Urinary bladder (tissue), 4 donors: ENCODE measurements around the gene ZBTB46. TPM values are rescaled to one million over a fixed set of nuclear protein-coding genes. Genes with fewer than 3 reads are reported as not detected.

ENCODE experiments used
- DNase-seq: peaks from one replicate; pipeline ENCODE4 v3.0.0-alpha.2; 2015; ENCODE audit errors: extremely low spot score
- H3K27ac ChIP-seq: one replicate; pipeline ENCODE4 v1.5.1; 2013; ENCODE audit warnings: low read depth, mild to moderate bottlenecking, moderate library complexity
- H3K36me3 ChIP-seq: one replicate; pipeline ENCODE4 v1.6.1; 2013; ENCODE audit warnings: mild to moderate bottlenecking, moderate library complexity; ENCODE audit not compliant: insufficient read depth
- H3K4me1 ChIP-seq: one replicate; pipeline ENCODE4 v1.6.1; 2013; ENCODE audit warnings: mild to moderate bottlenecking, moderate library complexity; ENCODE audit not compliant: insufficient read depth
- H3K4me3 ChIP-seq: one replicate; pipeline ENCODE4 v1.5.1; 2013; ENCODE audit warnings: low read depth, low read length
- WGBS: extraction: QIAGEN DNeasy Blood & Tissue Kit; methylation state at CpG from one replicate; pipeline ENCODE4 v1.1.7; 2013; 5-methylcytosine and 5-hydroxymethylcytosine counted together
- polyA plus RNA-seq: library from polyadenylated mRNA; stranded (reverse); fragments of 200-250 nt; gene quantifications from one replicate; pipeline ENCODE4 v1.2.3, GENCODE V29; 2013
- total RNA-seq: library from RNA; depleted of rRNA; stranded (reverse); fragments of >200 nt; gene quantifications from one replicate; pipeline ENCODE4 v1.2.3, GENCODE V29; 2014
- donor health status: healthy with polysubstance abuse.
- donor health status: healthy.

The ZBTB46 gene
- total and polyA plus RNA-seq, 2 donors, result 6.7 to 10.6 TPM

DNA sequence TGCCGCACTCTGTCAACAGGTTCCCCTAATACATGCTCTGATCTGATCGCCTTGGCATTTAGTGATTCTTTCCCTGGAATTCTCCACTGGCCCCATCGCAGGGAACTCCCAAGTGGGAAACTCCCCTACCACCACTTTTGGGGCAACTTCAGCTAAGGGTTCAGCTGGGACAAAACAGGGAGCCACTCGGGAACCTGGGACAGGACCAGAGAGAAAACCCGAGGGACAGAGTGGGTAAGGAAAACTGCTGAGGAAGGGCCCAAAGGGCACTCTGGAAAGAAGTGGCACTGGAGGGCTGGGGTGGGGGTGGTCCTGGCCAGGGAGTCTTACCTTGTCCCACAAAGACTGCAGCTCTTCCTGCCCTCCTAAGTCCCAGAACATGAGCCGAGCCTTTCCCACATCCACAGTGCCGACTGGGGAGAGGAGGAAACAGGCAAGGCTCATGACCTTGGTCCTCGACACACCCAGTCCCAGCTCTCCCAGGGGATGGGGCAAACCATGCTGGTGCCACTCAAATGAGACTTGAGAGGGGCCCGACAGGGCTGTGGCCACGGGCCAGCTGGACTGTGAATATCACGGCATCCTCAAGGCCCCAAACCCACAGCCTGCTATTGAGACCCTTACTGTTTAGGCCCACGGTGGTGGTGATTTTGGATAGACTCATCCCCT lies 124.9 kb downstream of the ZBTB46 start:
- Histone ChIP-seq H3K36me3 (peaks cover 2% of the 10 kb centered on the region), H3K27ac (no peak overlapping the region), H3K4me1 (no peaks in the 10 kb centered on the region), H3K4me3 (no peak overlapping the region)
- DNase-seq, result no peak
- WGBS, result 85% methylated on average over 12 of the region's 12 CpGs

DNA sequence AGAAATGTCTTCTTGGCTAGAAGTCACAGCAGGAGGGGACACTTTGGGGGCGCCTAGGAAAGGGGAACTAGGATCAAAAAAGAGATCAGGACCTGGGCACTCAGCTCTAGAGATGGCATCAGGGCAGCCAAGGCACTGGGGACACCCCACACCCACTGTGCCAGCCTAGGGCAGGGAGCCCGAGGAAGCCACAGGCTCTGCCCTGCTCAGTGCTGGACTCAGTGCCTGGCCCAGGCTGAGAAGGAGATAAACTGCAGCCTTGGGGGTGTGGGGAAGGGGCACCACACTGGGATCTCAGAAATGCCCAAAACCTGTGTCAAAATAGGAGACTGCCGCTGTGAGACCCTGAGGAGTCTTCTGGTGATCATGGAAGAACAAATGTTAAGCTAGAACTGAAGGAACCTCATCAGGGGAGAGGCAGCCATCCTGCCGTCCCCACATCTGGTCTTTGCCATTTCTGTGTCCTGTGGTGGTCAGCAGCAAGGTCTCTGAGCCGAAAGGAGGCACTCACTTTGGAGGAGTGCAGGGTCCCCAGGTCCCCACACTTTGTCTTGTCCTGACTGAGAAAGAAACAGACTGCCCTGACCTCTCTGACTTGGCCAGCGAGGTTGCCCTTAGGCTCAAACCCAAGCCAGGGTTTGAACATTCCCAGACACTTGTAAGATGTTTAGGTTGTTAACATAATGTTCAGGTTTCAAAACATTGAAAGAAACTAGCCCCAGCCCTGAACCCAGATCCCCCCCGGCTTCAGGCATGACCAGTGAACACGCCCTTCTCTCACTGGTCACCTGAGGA lies 125.6 kb downstream of the ZBTB46 start:
- 92% methylated on average over 8 of the region's 8 CpGs for WGBS
- no peak for DNase-seq
- H3K36me3 ChIP-seq, result peaks cover 2% of the 10 kb centered on the region
- no peak overlapping the region for H3K4me3 ChIP-seq
- no peaks in the 10 kb centered on the region for H3K4me1 ChIP-seq
- no peak overlapping the region for H3K27ac ChIP-seq

DNA sequence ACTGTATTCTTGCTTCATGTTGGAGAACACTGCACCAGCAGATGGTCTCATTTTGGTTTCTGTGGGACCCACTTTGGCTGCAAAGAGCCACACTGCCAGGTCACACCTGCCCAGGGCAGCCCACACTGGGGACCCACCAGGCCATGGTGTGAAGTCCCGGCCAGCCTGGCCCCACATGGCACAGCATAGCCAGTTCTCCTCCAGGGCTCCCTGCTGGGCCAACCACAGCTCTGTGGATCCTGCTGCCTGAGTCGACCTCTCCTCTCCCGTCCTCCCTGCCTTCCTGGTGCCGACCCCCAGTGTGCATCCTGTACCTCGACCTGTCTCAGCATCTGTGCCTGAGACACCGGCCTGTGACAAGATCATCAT lies 126.3 kb downstream of the ZBTB46 start:
- Histone ChIP-seq H3K36me3 (peaks cover 2% of the 10 kb centered on the region), H3K27ac (no peak overlapping the region), H3K4me3 (no peak overlapping the region), H3K4me1 (no peaks in the 10 kb centered on the region)
- DNase-seq, result no peak
- WGBS, result 80% methylated on average over 6 of the region's 6 CpGs

DNA sequence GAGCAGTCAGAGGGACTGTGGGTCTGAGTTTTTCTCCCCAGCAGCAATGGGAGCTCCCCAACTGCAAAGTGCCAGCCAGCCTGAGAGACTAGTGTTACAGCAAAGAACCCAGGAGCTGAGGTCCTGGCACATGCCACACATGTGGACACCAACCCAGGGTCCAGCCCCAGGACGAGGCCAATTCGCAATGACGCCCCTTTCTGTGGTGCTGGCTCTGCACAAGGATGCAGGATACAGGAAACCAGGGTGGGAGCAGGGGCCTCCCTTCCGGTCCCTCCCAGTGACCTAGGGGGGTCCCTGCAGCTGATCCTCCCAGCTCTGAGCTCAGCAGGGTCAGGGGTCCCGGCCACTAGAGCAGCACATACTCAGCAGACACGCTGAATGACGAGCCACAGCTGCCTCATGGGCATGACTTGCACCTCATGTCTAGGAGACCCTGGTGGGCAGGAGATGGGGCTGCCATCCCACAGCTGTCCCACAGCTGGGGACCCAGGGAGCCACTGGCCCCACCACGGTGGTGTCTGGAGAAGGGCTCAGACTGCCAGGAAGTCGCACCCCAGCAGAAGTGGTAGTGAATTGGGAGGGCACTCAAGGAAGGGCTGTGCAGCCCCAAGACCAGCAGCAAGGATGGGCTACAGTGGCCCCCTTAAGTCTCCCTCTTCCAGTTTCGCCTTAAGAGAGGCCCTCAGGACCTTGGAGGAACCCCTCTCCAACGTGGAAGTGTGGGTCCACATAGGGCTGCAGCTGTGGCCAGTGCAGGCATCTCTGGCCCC lies 126.9 kb downstream of the ZBTB46 start:
- no peak overlapping the region for H3K27ac ChIP-seq
- peaks cover 2% of the 10 kb centered on the region for H3K36me3 ChIP-seq
- DNase-seq, result no peak
- WGBS, result 86% methylated on average over 11 of the region's 11 CpGs
- H3K4me1 ChIP-seq, result no peaks in the 10 kb centered on the region
- H3K4me3 ChIP-seq, result no peak overlapping the region

DNA sequence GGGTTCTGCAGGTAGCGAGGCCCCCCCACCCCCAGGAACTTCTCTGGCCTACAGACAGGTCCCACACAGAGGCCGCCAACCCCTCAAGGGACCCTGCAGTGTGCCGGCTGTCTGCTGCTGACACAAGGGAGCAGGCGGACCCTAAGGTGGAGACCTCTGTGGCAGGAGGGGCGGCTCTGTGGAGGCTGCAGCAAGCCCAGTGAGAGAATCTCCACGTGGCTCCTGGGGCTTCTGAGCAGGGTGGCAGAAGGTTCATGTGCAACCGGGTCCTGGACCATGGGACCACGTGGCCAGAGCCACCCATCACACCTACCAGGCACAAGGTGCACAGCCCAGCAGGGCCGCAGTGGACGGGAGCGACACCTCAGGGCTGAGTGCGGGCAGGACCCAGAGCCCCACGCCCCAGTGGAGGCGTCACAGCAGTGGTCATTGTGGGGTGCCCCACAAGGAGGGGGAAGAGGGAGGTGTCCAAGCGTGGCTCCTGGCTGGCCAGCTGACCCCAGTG lies 127.5 kb downstream of the ZBTB46 start:
- WGBS, result 89% methylated on average over 15 of the region's 15 CpGs
- H3K4me1 ChIP-seq, result no peaks in the 10 kb centered on the region
- DNase-seq, result no peak
- peaks cover 2% of the 10 kb centered on the region for H3K36me3 ChIP-seq
- H3K27ac ChIP-seq, result no peak overlapping the region
- no peak overlapping the region for H3K4me3 ChIP-seq

DNA sequence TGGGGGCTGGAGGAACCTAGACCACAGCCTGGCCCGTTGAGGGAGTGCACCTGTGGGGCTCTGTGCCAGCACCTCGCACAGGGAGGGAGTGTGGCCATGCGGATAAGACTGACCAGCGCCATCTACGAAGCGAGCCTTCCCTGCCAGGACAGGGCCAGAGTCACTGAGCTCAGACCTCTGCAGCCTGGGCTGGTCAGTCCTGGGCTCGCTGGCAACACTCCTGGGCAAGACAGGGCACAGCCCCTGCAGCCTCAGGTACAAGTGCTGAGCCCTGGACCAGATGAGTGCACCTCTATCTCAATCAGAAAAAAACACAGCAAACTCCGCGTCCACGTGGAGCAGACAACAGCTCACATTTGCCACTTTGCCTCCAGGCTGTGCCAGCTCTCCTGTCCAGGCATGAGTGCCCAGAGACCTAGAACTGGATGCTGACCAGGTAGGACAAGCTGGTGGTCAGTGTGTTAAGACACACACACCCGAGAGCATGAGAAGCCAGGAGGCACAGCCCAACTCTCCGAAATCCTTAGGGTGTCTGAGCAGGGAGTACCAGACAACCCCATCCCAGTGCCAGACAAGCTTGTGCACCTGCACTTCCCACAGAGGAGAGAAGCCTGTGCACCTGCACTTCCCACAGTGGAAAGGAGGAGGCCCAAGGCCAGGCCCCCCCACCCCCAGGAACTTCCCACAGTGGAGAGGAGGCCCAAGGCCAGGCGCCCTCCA lies 128.2 kb downstream of the ZBTB46 start:
- Histone ChIP-seq H3K4me3 (no peak overlapping the region), H3K4me1 (no peaks in the 10 kb centered on the region), H3K36me3 (peaks cover 2% of the 10 kb centered on the region), H3K27ac (no peak overlapping the region)
- no peak for DNase-seq
- WGBS, result 81% methylated on average over 13 of the region's 13 CpGs

DNA sequence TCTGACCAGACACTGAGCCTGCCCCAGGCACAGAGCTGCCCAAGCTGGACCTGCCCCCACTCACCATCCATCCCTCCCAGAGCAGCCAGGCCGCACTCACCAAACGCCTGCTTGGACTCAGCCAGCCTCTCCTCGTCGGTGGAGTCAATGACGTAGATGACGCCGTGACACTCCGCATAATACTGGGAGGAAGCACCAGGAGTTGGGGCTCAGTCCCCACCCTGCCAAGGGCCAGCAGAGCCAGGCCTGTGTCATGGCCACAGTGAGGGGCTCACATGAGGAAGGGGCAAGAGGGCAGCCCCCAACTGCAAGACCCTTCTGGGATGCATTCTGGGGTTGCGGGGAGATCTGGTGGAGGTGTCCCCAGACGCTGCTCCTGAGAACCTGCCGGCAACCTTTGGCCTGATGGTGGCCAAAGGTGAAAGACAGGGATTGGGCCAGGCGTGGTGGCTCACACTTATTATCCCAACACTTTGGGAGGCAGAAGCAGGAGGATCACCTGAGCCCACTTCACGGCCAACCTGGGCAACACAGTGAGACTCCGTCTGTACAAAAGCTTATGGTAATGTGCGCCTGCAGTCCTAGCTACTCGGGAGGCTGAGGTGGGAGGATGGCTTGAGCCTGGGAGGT lies 128.9 kb downstream of the ZBTB46 start:
- DNase-seq, result no peak
- H3K27ac ChIP-seq, result no peak overlapping the region
- H3K36me3 ChIP-seq, result peaks cover 2% of the 10 kb centered on the region
- H3K4me3 ChIP-seq, result no peak overlapping the region
- no peaks in the 10 kb centered on the region for H3K4me1 ChIP-seq
- WGBS, result 90% methylated on average over 16 of the region's 16 CpGs

DNA sequence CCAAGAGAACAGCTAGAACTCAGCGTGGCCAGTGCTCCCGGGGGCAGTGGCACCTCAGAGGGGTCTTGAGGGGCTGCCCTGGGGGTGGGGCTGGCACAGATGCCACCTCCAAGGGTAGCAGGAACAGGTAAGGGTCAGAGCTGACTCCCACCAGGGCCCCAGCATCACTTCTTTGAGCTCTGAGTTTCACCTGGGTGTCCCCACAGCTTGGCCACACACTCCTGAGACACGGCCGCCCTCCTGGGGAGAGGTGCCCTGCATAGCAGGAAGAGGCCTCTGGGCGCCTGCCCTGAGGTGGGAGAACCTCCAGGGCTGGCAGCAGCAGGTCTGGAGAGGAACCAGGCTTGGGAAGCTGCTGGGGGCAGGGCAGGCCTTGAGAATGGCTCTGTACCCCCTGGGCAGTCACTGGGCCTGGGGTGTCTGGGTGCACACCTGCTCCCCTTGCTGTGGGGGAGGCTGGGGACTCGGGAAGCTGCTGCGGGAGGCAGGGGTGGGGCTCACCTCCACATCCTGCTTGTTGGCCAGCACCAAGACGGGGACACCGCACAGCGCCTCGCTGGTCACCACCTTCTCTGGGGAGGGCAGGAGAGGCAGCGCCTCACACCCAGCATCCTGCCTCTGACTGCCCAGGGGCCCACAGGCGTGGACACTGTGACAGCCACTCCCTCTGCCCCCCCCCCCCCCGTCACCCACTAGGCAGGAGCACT lies 129.6 kb downstream of the ZBTB46 start:
- no peak for DNase-seq
- Histone ChIP-seq H3K27ac (no peak overlapping the region), H3K36me3 (peaks cover 2% of the 10 kb centered on the region), H3K4me1 (no peaks in the 10 kb centered on the region), H3K4me3 (no peak overlapping the region)
- 84% methylated on average over 14 of the region's 14 CpGs for WGBS

DNA sequence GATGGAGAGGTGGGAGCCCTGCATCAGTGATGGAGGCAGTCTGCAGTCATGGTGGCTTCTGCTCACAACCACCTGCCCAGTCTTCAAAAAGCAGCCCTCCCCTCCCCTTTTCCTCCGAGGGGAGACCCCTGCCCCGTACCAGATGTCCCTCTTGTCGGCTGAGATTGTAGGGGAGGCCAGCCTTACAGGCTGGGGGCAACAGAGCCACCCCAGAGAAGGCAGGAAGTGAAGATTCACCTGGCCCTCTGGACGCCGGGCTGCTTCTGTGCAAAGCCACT lies 130.1 kb downstream of the ZBTB46 start:
- 77% methylated on average over 5 of the region's 5 CpGs for WGBS
- DNase-seq, result no peak
- H3K36me3 ChIP-seq, result peaks cover 2% of the 10 kb centered on the region

DNA sequence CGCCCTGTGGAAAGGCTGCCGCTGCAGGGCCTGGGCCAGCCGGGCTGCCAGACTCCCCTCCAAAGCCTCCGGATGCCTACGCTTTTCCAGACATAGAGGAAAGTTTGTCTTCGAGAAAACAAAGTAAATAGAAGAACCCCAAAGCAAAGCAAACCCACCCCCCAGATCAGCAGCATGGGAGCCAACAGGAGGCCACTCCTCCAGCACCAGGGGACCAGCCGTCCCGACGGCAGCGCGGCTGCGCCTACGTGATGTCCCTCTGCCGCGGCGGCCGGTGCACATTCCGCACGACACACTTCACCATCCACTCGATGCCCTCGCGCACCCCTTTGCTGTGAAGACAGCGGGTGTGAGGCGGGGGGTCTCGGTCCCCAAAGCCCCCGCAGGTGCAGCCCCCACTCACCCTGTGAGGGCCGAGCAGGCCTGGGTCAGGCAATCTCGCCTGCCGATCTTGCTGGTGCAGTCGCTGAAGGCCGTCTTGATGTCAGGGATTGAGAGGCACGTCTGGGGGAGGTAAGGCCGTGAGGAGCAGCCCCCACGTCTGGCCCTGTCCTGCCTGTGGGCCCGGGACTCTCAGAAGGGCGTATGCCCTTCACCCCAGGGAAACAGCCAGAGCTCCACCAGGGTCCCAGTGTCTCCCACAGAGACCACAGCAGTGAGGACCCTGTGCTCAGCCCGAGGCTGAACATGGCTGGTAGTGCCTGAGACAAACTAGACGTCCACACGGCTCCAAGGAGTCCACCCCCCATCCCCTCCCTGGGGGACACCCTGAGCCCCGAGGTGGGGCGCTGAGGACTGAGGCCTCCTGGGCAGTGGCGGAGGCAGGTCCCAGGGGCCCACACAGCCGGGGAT lies 130.6 kb downstream of the ZBTB46 start:
- Histone ChIP-seq H3K4me1 (no peaks in the 10 kb centered on the region), H3K36me3 (no peaks in the 10 kb centered on the region), H3K4me3 (no peak overlapping the region), H3K27ac (no peak overlapping the region)
- 84% methylated on average over 43 of the region's 43 CpGs for WGBS
- no peak for DNase-seq

More for the DNA sequence above, 130.1 kb downstream of the ZBTB46 start:
- Histone ChIP-seq H3K27ac (no peak overlapping the region), H3K4me3 (no peak overlapping the region), H3K4me1 (no peaks in the 10 kb centered on the region)

DNA sequence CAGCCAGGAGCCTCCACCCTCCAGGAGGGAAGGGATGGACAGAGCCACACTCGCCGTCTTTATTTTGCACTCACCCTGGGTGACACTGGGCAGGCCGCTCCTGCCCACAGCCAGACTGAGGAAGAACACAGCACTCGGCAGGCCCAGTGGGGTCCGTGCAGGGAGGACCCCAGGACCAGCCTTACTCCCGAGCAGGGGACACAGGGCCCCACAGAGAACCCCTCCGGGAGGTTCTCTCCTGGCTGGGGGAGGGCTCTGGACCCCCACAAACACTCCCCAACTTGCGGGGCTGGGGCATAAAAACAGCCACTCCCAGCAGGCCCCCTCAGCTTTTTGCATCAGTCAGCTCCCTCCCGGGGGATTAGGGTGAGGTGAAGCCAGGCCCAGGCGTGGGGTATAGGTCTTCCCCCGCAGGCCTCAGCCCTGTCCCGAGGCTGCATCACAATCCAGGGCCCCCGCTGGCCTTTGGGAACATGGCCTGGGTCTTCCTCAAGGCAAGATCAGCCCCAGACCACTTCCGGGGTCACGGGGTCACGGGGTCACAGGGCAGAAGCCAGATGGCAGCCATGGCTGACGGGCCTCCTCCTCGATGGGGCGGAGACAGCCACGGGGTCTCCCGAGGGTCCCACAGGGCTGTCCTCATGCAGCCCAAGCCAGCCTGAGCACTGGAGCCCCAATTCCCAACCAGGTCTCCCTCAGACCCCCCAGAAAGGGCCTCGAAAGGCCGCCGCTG lies 131.4 kb downstream of the ZBTB46 start:
- WGBS, result 78% methylated on average over 24 of the region's 24 CpGs
- H3K27ac ChIP-seq, result no peak overlapping the region
- no peaks in the 10 kb centered on the region for H3K36me3 ChIP-seq
- H3K4me1 ChIP-seq, result no peaks in the 10 kb centered on the region
- H3K4me3 ChIP-seq, result no peak overlapping the region
- no peak for DNase-seq
